Activated T-helper 2 cell treated with anti-CD3 and anti-CD28 coated beads, Interferon-gamma antibody, Interleukin-2, Interleukin-4, amounts not matched to agents 10 μg/mL and 5 μg/mL and 100 μg/mL, durations not matched to agents 14 hours and 24 hours and 36 hours (primary cell): ENCODE results near the gene SH3RF3. TPM values are rescaled to one million over a fixed set of nuclear protein-coding genes. Genes with fewer than 3 reads are reported as not detected.

ENCODE experiments used
- DNase-seq: peaks from one replicate; pipeline ENCODE4 v3.0.0; 2021; ENCODE audit warnings: low spot score
- H3K27ac Mint-ChIP-seq: one replicate; pipeline ENCODE4 v1.8.0; 2021; ENCODE audit warnings: mixed read lengths
- H3K27me3 Mint-ChIP-seq: one replicate; pipeline ENCODE4 v1.8.0; 2021; ENCODE audit warnings: low read depth, mixed read lengths
- H3K36me3 Mint-ChIP-seq: one replicate; pipeline ENCODE4 v1.8.0; 2021; ENCODE audit warnings: low read depth, mixed read lengths
- H3K4me1 Mint-ChIP-seq: one replicate; pipeline ENCODE4 v1.8.0; 2021; ENCODE audit warnings: low read depth, mixed read lengths
- H3K4me3 Mint-ChIP-seq: one replicate; pipeline ENCODE4 v1.8.0; 2021; ENCODE audit warnings: low read depth, mild to moderate bottlenecking, moderate library complexity, mixed read lengths
- H3K9me3 Mint-ChIP-seq: one replicate; pipeline ENCODE4 v1.8.0; 2021; ENCODE audit warnings: mixed read lengths
- intact Hi-C: fragments of 100-400 bp; cut with micrococcal nuclease; formaldehyde crosslinking; loops from one replicate; pipeline ENCODE4 v1.15.1; 2023
- total RNA-seq: library from RNA; stranded (reverse); gene quantifications from 2 replicates; pipeline ENCODE4 v1.2.3, GENCODE V29; 2022

The SH3RF3 gene
- total RNA-seq, 1 donor from 2014 or later = 0.78 TPM

- peaks cover 12% of the 10 kb centered on the region for H3K27me3 Mint-ChIP-seq
- no peaks in the 10 kb centered on the region for H3K9me3 Mint-ChIP-seq
- intact Hi-C loops = no loop called here
- H3K4me1 Mint-ChIP-seq = no peaks in the 10 kb centered on the region
- DNase-seq = no peak
- H3K27ac Mint-ChIP-seq = no peak overlapping the region
- H3K36me3 Mint-ChIP-seq = no peaks in the 10 kb centered on the region
- no peak overlapping the region for H3K4me3 Mint-ChIP-seq
These were observed 159.8 kb downstream of the SH3RF3 start for GRCh38 chr2:109288544-109289368.

- Mint-ChIP-seq H3K27me3 (peaks cover 11% of the 10 kb centered on the region), H3K27ac (no peak overlapping the region), H3K4me3 (no peak overlapping the region), H3K36me3 (no peaks in the 10 kb centered on the region), H3K9me3 (no peaks in the 10 kb centered on the region), H3K4me1 (no peaks in the 10 kb centered on the region)
- intact Hi-C loops = no loop called here
- DNase-seq = no peak
These were observed 160.7 kb downstream of the SH3RF3 start for GRCh38 chr2:109289504-109290222.

- peaks cover 10% of the 10 kb centered on the region for H3K27me3 Mint-ChIP-seq
- no peak for DNase-seq
- H3K27ac Mint-ChIP-seq = no peak overlapping the region
- H3K9me3 Mint-ChIP-seq = no peaks in the 10 kb centered on the region
- H3K4me1 Mint-ChIP-seq = no peaks in the 10 kb centered on the region
- intact Hi-C loops = no loop called here
- H3K4me3 Mint-ChIP-seq = no peak overlapping the region
- no peaks in the 10 kb centered on the region for H3K36me3 Mint-ChIP-seq
These were observed 162.1 kb downstream of the SH3RF3 start for GRCh38 chr2:109290887-109291643.

GRCh38 chr2:109292386-109292785, 163.4 kb downstream of the SH3RF3 start:
- Mint-ChIP-seq H3K4me3 (no peak overlapping the region), H3K27me3 (peaks cover 10% of the 10 kb centered on the region), H3K36me3 (no peaks in the 10 kb centered on the region), H3K27ac (no peak overlapping the region), H3K9me3 (no peaks in the 10 kb centered on the region), H3K4me1 (no peaks in the 10 kb centered on the region)
- DNase-seq = no peak
- intact Hi-C loops = no loop called here

GRCh38 chr2:109293663-109294062, 164.7 kb downstream of the SH3RF3 start:
- DNase-seq = no peak
- no peaks in the 10 kb centered on the region for H3K9me3 Mint-ChIP-seq
- peaks cover 10% of the 10 kb centered on the region for H3K27me3 Mint-ChIP-seq
- H3K36me3 Mint-ChIP-seq = no peaks in the 10 kb centered on the region
- H3K27ac Mint-ChIP-seq = no peak overlapping the region
- no peaks in the 10 kb centered on the region for H3K4me1 Mint-ChIP-seq
- H3K4me3 Mint-ChIP-seq = no peak overlapping the region
- intact Hi-C loops = no loop called here

GRCh38 chr2:109294523-109294922, 165.5 kb downstream of the SH3RF3 start:
- Mint-ChIP-seq H3K27ac (no peak overlapping the region), H3K36me3 (no peaks in the 10 kb centered on the region), H3K4me3 (no peak overlapping the region), H3K4me1 (no peaks in the 10 kb centered on the region), H3K27me3 (peaks cover 5% of the 10 kb centered on the region), H3K9me3 (no peaks in the 10 kb centered on the region)
- intact Hi-C loops = no loop called here
- no peak for DNase-seq

GRCh38 chr2:109295070-109295780, 166.2 kb downstream of the SH3RF3 start:
- no peak for DNase-seq
- no peaks in the 10 kb centered on the region for H3K9me3 Mint-ChIP-seq
- intact Hi-C loops = no loop called here
- no peak overlapping the region for H3K27ac Mint-ChIP-seq
- H3K4me1 Mint-ChIP-seq = no peaks in the 10 kb centered on the region
- no peaks in the 10 kb centered on the region for H3K36me3 Mint-ChIP-seq
- H3K27me3 Mint-ChIP-seq = peaks cover 5% of the 10 kb centered on the region
- H3K4me3 Mint-ChIP-seq = no peak overlapping the region

- Mint-ChIP-seq H3K9me3 (no peaks in the 10 kb centered on the region), H3K4me1 (no peaks in the 10 kb centered on the region), H3K36me3 (no peaks in the 10 kb centered on the region), H3K27ac (no peak overlapping the region), H3K27me3 (peaks cover 4% of the 10 kb centered on the region), H3K4me3 (no peak overlapping the region)
- DNase-seq = no peak
- intact Hi-C loops = no loop called here
These were observed 166.7 kb downstream of the SH3RF3 start for GRCh38 chr2:109295781-109296117.

- DNase-seq = no peak
- H3K27me3 Mint-ChIP-seq = no peaks in the 10 kb centered on the region
- intact Hi-C loops = no loop called here
- no peaks in the 10 kb centered on the region for H3K36me3 Mint-ChIP-seq
- H3K9me3 Mint-ChIP-seq = no peaks in the 10 kb centered on the region
- no peaks in the 10 kb centered on the region for H3K4me1 Mint-ChIP-seq
- no peak overlapping the region for H3K27ac Mint-ChIP-seq
- H3K4me3 Mint-ChIP-seq = no peak overlapping the region
These were observed 168.8 kb downstream of the SH3RF3 start for GRCh38 chr2:109297566-109298490.

GRCh38 chr2:109298851-109299250, 169.8 kb downstream of the SH3RF3 start:
- Mint-ChIP-seq H3K27ac (no peak overlapping the region), H3K9me3 (no peaks in the 10 kb centered on the region), H3K4me1 (no peaks in the 10 kb centered on the region), H3K27me3 (no peaks in the 10 kb centered on the region), H3K36me3 (no peaks in the 10 kb centered on the region), H3K4me3 (no peak overlapping the region)
- intact Hi-C loops = no loop called here
- no peak for DNase-seq

- Mint-ChIP-seq H3K4me3 (no peak overlapping the region), H3K36me3 (no peaks in the 10 kb centered on the region), H3K9me3 (no peaks in the 10 kb centered on the region), H3K27ac (no peak overlapping the region), H3K4me1 (no peaks in the 10 kb centered on the region), H3K27me3 (no peaks in the 10 kb centered on the region)
- intact Hi-C loops = no loop called here
- no peak for DNase-seq
These were observed 170.5 kb downstream of the SH3RF3 start for GRCh38 chr2:109299536-109299935.

- no peak for DNase-seq
These were observed 171.6 kb downstream of the SH3RF3 start for GRCh38 chr2:109300582-109300981.

More at GRCh38 chr2:109300582-109300981, 171.6 kb downstream of the SH3RF3 start:
- Mint-ChIP-seq H3K4me1 (no peaks in the 10 kb centered on the region), H3K36me3 (no peaks in the 10 kb centered on the region), H3K27ac (no peak overlapping the region), H3K4me3 (no peak overlapping the region), H3K27me3 (no peaks in the 10 kb centered on the region), H3K9me3 (no peaks in the 10 kb centered on the region)
- intact Hi-C loops = no loop called here
